Prostate gland (tissue), 2 donors: ENCODE results near the gene CAMK1.

Source experiments
- CTCF ChIP-seq, 4 experiments: fragments of 200-600 bp in 2 of 4; fragments of 450-650 bp in 2 of 4; sonication (generic) in 2 of 4; IDR thresholded peaks; 1 replicate in 3 of 4; 2 replicates in 1 of 4; pipeline ENCODE4 v1.5.1; 2016 to 2019; ENCODE audit warnings: antibody characterized with exemption in 4 of 4, mild to moderate bottlenecking in 2 of 4, moderate library complexity in 2 of 4
- POLR2A ChIP-seq: fragments of 450-650 bp; IDR thresholded peaks from one replicate; pipeline ENCODE4 v1.6.1; 2016; ENCODE audit warnings: antibody characterized with exemption, mild to moderate bottlenecking

DNA sequence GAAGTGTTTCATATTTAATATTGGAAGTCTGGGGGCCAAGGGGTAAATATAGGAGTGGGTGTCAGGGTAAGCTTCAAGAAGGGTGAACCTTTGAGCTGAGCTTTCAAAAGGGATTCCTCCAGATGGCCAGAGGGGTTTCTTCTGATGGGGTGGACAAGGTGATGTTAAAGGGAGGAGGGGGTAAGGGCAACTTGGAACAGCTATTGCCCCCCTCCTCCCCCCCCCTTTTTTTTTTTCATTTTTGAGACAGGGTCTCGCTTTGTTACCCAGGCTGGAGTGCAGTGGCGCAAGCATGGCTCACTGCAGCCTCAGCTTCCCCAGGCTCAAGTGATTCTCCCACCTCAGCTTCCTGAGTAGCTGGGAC is 38.2 kb upstream of the CAMK1 start:
- no peak for TF ChIP-seq POLR2A
- TF ChIP-seq CTCF (IDR thresholded peaks at IDR 0.05), result no peak
